SW480 (cell line): ENCODE data around the gene NR2F1.

Experiments used
- DNase-seq: peaks from one replicate; pipeline ENCODE4 v3.0.0-alpha.2; 2016; ENCODE audit warnings: low spot score

NR2F1 gene

DNA sequence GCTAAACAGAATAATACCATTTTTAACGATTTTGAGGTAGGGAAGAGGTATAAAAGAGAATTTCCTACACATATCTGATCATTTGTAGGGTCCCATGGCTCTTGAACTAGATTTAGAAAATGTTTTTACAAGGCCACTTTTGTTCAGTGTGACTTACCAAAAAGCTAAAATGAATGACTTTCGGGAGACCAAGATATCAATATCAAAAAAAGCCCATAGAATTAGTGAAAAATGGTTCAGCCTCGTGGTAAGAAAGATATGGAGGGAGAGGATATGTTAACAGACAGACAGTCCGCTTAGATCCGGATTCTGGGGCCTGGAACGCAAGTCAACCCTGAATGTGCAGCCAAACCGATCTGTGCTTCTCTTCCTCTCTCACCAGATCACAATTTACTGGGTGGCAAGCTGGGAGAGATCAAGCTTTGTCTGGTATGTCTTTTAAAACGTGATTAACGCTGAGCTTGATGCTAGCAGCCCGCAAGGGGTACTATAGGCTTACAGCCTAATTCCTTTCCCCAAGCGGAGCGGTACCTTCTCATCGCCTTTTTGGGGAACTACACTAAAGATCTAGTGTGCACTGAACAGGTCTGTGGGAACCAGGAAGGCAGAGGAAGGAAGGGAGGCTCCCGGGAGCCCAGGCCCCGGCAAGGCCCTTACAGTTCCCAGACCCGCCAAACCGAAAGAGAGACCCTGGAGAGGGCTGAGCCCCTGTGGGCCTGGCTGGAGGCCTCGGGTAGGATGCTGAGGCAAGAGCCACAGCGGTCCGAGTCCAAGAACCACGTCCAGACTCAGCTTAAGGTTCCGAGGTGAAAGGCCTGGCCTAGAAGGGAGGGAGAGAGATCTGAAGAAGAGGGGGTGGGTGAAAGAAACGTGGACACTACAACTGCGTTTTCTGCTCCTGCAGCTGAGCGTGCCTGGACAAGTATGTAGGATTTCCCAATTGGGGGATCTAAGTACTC lies 4.9 kb upstream of the NR2F1 start:
- no peak for DNase-seq

- DNase-seq, result no peak
Observed at GRCh38 chr5:93578813-93579691, 4.0 kb upstream of the NR2F1 start.

DNA sequence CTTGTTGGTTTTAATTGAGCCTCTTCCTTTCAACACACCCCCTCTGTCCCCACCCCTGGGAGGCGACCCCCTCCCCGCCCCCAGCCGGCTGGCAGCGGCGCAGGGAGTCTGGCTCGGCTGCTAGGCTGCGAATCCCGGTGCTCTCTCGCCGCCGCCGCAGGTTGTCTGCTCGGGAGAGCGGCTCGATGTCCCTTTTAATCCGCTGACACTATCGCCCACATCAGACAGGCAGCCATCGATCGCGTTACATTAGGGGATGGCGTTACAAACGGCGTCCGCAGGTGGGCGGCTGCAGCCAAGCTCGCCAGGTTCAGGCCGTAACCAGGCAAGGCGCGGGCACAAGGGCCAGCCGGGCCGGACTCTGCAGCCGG lies 3.3 kb upstream of the NR2F1 start:
- DNase-seq, result peak; percentile 28

DNA sequence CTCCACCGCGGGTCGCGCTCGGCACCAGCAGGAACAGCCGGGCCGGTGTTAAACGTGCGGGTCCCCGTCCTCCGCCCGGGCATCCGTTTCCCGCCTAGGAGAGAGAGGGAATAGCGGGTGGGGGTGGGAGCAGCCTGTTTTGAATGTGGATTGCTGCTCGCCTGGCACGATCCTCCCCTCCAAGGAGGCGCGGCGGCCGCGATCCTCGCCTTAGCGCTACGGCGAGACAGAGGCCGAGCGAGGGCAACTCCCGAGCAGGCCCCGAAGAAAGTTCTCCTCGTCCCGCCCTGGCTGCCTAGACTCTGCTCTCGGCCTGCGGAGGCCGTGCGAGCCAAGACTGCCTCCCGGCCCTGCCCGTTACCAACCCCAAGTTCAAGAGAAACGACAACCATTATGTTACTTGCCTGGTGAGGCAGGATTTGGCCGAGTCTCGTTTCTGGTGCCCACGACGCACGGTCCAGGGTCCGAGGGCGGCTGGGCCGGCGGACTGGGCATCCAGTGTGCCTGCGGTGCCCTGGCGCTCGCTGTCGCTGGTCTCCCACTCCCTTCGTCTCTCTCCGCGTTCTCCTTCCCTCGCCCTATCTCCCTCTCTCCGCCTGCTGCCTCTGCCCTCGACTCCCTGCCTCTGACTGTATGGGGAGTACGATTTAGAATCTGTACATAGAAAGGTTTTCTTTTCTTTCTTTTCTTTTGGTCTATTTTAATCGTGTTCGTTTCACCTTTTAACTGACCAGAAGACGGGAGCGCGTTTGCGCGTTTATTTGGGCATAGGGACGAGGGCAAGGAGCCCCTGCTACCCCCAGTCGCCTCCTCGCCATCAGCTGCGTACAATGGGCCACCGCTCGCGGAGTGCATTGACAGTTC lies 2.7 kb upstream of the NR2F1 start:
- peak; percentile 32 for DNase-seq

DNA sequence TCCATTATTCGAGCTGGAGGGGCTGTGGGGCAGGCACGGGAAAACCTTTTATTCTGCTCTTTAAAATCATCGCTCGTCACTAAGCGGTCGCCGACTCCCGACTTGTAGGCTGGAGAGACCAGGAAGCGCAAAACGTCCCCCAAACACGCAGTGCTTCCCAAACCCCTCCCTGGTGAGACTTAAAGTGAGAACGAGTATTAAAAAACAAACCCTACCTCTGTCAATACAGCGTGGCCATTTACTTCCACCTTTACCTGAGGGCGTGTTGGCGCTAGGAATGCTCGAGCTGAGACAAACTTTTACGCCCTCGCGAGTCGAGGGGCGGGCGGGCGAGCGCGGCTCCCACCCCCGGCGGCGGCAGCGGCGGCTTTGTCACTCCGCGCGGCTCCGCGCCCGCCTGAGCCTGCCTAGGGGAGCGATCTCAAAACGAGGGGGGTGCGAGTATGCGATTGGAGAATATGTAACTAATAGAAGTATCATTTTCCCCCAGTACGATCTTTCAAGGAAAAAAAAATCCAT lies 2.0 kb upstream of the NR2F1 start, which contains the start of gene NR2F1-AS1:
TSS of gene NR2F1-AS1 (minus strand) at position 293 of the 519 bp plus-strand sequence.
- DNase-seq, result peak; percentile 15

GRCh38 chr5:93582167-93582462 lies 907 bp upstream of the NR2F1 start:
- no peak for DNase-seq

GRCh38 chr5:93583439-93583767 lies 381 bp downstream of the NR2F1 start:
- DNase-seq, result peak; percentile 3

DNA sequence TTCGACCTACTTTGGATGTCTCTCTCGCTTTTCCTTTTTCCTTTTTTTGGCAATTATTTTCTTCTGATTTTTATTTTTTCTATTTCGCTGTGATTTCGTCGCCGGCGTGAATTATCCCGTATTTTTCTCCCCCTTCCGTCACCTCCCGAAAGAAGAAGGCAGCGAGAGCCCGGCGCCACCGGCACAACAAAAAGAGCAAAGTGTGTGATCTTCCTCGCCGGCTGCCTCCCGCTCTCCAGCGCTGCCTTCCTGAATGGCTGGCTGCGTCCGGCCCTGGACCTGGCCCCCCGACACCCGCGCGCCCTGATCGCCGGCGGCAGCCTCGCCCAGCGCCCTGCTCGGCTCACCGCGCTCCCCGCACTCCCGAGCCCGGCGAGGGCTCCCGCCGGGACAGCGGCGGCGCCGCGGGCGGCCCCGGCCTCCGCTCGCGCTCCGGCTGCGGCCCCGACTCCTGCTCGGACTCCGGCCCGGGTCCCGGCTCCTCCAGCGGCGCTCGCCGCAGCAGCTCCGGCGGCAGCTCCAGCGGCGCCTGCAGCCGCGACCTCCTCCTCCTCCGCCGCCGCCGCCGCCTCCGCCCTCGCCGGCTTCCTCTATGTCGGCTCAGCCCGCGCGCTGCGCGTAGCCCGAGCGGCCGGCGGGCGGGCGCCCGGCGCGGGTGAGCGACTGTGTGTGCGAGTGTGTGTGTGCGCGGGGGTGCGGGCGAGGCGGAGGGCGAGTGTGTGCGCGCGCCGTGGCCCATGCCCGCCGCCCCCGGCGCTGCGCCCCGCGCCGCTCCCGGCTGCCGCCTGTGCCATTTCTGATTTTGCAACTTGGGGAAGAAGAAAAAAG lies 960 bp downstream of the NR2F1 start:
- peak; percentile 50 for DNase-seq

DNA sequence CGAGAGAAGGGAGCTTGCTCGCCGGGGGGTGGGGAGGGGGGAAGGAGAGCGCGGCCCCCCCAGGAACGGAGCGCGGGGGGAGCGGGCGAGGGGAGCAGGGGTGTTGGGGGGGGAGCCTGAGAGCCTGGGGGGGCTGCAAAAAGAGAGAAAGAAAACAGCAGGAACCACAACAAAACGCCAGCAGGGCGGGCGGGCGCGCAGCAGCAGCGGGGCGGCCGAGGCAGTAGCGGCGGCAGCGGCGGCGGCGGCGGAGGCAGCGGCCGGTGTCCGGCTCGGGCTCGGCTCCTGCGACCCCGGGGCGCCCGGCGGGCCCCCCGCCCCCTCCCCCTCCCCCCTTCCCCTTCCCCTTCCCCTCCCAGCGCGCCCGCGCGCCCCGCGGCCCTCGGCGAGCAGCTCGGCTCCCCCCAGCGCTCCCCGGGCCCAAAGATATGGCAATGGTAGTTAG lies 1.6 kb downstream of the NR2F1 start:
- no peak for DNase-seq

GRCh38 chr5:93585041-93585766 lies 2.2 kb downstream of the NR2F1 start:
- DNase-seq, result peak; percentile 32

- no peak for DNase-seq
Observed at GRCh38 chr5:93585767-93586385, 2.9 kb downstream of the NR2F1 start.

DNA sequence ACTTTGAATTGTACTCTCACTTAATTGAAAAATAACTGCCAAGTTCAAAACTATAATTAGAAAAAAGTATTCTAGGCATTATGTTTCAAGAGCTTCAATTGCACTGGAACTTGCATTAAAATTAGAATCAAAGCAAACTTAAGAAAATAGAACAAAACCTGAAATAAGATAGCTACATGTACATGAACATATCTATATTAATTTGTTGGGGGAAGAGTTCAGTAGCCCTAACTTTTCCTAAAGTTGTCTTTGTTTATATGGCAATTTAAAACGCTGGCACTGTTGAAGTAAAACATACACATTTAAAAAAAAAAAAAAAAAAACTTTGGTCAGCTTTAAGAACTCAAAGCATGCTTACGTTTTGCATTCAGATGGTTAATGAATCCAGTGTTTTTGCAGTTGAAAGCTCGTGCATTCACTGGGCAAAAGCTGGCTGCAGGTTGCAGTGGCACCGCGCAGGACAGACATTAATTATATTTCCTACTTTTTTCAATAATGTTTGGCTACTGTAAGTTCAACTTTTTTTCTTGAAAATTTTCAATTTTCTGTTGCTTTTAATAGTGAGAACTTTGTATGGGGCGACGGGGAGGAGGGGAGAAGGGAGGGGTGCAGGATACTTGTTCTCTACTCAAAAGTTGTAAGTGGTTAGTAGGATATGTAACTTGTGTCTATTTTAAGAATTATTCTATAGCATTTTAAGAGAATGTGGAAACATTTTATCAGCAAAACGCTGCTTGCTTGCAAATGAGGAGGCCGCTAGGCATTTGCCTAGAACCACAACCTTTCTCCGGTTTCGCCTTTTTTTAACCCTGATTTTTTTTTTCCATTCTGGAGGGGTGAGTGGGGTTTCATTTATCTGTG lies 3.9 kb downstream of the NR2F1 start:
- DNase-seq, result no peak

- no peak for DNase-seq
Observed at GRCh38 chr5:93587597-93588351, 4.8 kb downstream of the NR2F1 start.

DNA sequence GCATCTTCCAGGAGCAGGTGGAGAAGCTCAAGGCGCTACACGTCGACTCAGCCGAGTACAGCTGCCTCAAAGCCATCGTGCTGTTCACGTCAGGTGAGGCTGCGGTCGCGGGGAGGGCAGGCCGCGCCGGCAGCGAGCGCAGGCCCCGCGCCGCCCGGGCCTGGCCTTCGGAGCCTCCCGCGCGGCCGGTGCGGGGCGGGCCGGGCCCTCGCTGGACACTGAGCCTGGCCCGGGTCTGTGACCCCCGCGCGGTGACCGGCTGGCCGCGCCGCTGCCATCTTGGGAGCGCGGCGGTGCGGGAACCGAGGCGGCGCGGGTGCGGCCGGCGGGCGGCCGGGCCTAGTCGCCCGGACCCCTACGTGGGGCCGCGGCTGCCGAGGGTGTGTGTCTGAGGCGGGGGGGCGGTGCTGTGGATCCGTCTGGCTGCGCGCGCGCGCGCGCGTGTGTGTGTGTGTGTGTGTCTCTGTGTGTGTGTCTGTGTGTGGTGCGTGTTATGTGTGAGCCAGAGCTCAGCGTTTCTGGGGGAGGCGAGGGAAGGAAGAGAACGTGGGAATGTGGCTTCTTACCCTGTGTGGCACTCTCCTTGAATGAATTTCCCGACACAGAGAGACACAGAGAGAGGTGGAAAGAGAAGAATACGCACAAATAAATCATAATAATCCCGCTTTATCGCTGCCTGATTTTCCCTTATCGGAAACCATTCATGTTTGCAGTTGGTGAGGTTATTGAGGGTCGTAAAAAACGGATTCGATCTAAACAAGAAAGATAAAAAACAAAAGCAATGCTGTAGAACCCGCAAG lies 5.5 kb downstream of the NR2F1 start:
- no peak for DNase-seq

- DNase-seq, result no peak
Observed at GRCh38 chr5:93589152-93589828, 6.3 kb downstream of the NR2F1 start.

DNA sequence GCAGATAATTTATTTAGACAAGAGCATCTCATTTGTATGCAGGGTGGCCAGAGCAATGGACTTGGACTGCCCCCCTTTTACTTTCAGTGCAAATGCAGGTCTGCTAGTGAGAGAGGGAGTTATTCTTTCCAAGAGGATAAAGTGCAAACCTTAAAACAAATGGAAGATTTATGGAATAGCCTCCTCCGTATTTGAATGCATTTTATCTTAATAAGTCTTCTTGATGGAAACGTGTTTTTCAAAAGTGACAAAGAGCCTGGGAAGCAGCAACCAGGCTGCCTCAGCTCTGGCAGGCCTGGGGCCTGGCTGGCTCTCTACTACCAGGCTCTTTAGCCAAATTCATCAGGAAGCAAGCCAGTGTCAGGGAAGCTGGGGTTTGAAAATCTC lies 6.8 kb downstream of the NR2F1 start:
- DNase-seq, result no peak

GRCh38 chr5:93590493-93590892 lies 7.5 kb downstream of the NR2F1 start:
- DNase-seq, result no peak
